ENCODE results near the gene EYA4.

GRCh38 chr6:133241901-133242636, 912 bp downstream of the EYA4 start:
- no peak for TF ChIP-seq CTCF (IDR thresholded peaks at IDR 0.05)
- TF ChIP-seq POLR2AphosphoS5 (IDR thresholded peaks at IDR 0.05), result no peak
